ENCODE data around the gene CFAP45. TPM values are rescaled to one million over a fixed set of nuclear protein-coding genes. Genes with fewer than 3 reads are reported as not detected.

The CFAP45 gene
- total and polyA plus RNA-seq, 2 experiments from 2014 or later: 0.36 TPM; not detected in 1

DNA sequence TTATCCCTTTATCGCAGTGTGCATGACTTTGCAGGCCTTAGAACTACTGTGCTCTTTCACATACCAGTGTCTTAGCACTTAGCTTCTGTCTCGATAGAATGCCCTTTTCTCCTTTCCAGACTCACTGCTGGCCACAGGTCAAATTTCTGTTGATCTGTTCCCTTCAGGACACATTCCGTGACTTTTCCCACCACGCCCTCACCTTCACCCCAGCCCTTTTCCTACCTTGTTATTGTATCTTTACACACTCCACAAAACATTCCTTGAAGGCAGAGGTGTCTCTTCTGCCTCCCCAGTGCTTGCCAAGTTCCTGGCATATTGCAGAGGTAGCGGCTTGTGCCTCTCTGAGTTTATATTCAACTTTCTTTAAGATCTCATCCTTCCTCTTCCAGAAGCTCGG, 49.2 kb upstream of the CFAP45 start:
- DNase-seq (ENCODE audit: low spot score): no peak
- Mint-ChIP-seq H3K9me3 (no peaks in the 10 kb centered on the region), H3K36me3 (ENCODE audit: low read depth) (no peaks in the 10 kb centered on the region), H3K4me3 (no peak overlapping the region), H3K27me3 (ENCODE audit: insufficient read depth, low read depth, poor library complexity) (peaks cover 8% of the 10 kb centered on the region), H3K27ac (no peak overlapping the region), H3K4me1 (peaks cover 18% of the 10 kb centered on the region)
- Histone ChIP-seq H4K20me1 (replicated peaks; ENCODE audit: insufficient read depth) (no peaks in the 10 kb centered on the region), H2AFZ (no peak overlapping the region), H3F3A (replicated peaks; ENCODE audit: low read depth) (no peaks in the 10 kb centered on the region), H3K27ac (ENCODE audit: low read depth) (no peak overlapping the region), H3K9me2 (ENCODE audit: insufficient read depth) (peaks cover 11% of the 10 kb centered on the region), H3K4me1 (ENCODE audit: insufficient read depth) (peaks cover 15% of the 10 kb centered on the region), H3K4me3 (no peak overlapping the region), H3K36me3 (ENCODE audit: insufficient read depth) (no peaks in the 10 kb centered on the region), H3K27me3 (ENCODE audit: insufficient read depth) (no peaks in the 10 kb centered on the region), H3K79me2 (replicated peaks; ENCODE audit: insufficient read depth) (peaks cover 9% of the 10 kb centered on the region; the same call in 1 of the 2 replicates), H3K4me2 (no peak overlapping the region)
- no peak for ATAC-seq
- TF ChIP-seq CREB1 (CRISPR knock-in tag; IDR thresholded peaks at IDR 0.05; ENCODE audit: low read depth) (no peak), EZH2phosphoT487 (IDR thresholded peaks at IDR 0.05; ENCODE audit: unreplicated experiment) (no peak), JUNB (IDR thresholded peaks at IDR 0.05; ENCODE audit: unreplicated experiment) (no peak), POLR2AphosphoS5 (IDR thresholded peaks at IDR 0.05; ENCODE audit: low read depth) (no peak), EZH2 (IDR thresholded peaks at IDR 0.05; ENCODE audit: low read depth, unreplicated experiment) (no peak)

DNA sequence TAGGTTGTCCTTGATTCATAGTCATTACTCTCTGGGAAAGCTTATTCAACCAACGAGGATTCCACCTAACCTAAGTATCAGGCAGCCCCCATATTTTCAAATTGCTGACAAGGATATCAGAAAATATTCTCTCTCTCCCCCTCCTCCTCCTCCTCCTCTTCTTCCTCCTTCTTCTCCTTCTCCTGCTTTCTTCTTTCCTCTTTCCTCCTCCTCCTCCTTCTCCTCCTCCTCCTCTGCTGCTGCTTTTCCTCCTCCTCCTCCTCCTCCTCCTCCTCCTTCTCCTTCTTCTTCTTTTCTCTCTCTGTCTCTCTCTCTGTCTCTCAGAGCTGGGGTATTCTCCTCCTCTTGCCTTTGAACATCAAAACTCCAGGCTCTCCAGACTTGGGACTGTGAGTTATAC, 48.0 kb upstream of the CFAP45 start:
- Mint-ChIP-seq H3K36me3 (ENCODE audit: low read depth) (no peaks in the 10 kb centered on the region), H3K4me3 (no peak overlapping the region), H3K27me3 (ENCODE audit: insufficient read depth, low read depth, poor library complexity) (peaks cover 11% of the 10 kb centered on the region), H3K9me3 (no peaks in the 10 kb centered on the region), H3K27ac (no peak overlapping the region), H3K4me1 (peaks cover 26% of the 10 kb centered on the region)
- Histone ChIP-seq H3K4me3 (no peak overlapping the region), H4K20me1 (replicated peaks; ENCODE audit: insufficient read depth) (no peaks in the 10 kb centered on the region), H3K27me3 (ENCODE audit: insufficient read depth) (no peaks in the 10 kb centered on the region), H3K4me1 (ENCODE audit: insufficient read depth) (peaks cover 18% of the 10 kb centered on the region), H3K4me2 (no peak overlapping the region), H3K36me3 (ENCODE audit: insufficient read depth) (no peaks in the 10 kb centered on the region), H3K27ac (ENCODE audit: low read depth) (no peak overlapping the region), H2AFZ (no peak overlapping the region), H3K79me2 (replicated peaks; ENCODE audit: insufficient read depth) (peaks cover 17% of the 10 kb centered on the region; the same call in 1 of the 2 replicates), H3F3A (replicated peaks; ENCODE audit: low read depth) (no peaks in the 10 kb centered on the region), H3K9me2 (ENCODE audit: insufficient read depth) (peaks cover 11% of the 10 kb centered on the region)
- TF ChIP-seq, protein P1, sequence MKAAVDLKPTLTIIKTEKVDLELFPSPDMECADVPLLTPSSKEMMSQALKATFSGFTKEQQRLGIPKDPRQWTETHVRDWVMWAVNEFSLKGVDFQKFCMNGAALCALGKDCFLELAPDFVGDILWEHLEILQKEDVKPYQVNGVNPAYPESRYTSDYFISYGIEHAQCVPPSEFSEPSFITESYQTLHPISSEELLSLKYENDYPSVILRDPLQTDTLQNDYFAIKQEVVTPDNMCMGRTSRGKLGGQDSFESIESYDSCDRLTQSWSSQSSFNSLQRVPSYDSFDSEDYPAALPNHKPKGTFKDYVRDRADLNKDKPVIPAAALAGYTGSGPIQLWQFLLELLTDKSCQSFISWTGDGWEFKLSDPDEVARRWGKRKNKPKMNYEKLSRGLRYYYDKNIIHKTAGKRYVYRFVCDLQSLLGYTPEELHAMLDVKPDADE (IDR thresholded peaks at IDR 0.05): no peak
- TF ChIP-seq, protein P2, sequence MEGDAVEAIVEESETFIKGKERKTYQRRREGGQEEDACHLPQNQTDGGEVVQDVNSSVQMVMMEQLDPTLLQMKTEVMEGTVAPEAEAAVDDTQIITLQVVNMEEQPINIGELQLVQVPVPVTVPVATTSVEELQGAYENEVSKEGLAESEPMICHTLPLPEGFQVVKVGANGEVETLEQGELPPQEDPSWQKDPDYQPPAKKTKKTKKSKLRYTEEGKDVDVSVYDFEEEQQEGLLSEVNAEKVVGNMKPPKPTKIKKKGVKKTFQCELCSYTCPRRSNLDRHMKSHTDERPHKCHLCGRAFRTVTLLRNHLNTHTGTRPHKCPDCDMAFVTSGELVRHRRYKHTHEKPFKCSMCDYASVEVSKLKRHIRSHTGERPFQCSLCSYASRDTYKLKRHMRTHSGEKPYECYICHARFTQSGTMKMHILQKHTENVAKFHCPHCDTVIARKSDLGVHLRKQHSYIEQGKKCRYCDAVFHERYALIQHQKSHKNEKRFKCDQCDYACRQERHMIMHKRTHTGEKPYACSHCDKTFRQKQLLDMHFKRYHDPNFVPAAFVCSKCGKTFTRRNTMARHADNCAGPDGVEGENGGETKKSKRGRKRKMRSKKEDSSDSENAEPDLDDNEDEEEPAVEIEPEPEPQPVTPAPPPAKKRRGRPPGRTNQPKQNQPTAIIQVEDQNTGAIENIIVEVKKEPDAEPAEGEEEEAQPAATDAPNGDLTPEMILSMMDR (conservative IDR thresholded peaks at IDR 0.05; ENCODE audit: low read depth in 2 of 2): no peak
- TF ChIP-seq POLR2AphosphoS5 (IDR thresholded peaks at IDR 0.05; ENCODE audit: low read depth): no peak
- ATAC-seq: no peak
- DNase-seq (ENCODE audit: low spot score): no peak

Measured in GM23338 (cell line).